B cell (primary cell): ENCODE measurements around the gene SEMA3A.

Experiments used
- EZH2 ChIP-seq: IDR thresholded peaks from 2 replicates; pipeline ENCODE4 v1.6.1; 2012; ENCODE audit warnings: borderline replicate concordance, low read depth, mild to moderate bottlenecking, moderate library complexity, low read length; ENCODE audit not compliant: insufficient read depth, poor library complexity, severe bottlenecking
- TF ChIP-seq, protein P1 (sequence below): fragments of 200-600 bp; IDR thresholded peaks from one replicate; pipeline ENCODE4 v1.8.0; 2022; ENCODE audit warnings: antibody characterized with exemption, mild to moderate bottlenecking

DNA sequence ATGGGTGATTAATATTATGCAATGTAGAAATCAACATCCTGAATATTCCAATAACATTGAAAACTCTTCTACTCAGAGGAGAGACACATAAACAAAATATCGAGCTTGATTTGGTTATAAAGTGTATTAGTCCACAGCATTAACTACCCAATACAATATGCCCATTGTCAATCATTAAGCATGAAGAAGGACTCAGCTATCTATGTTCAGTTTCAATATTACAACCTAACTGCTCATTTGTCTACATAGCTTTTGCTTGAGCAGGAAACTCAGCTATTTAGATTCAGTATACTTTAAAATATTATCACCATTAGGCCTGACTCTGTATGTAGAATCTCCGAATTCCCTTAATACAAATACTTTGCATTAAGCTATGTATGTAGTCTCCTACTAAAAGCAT, 262.6 kb downstream of the SEMA3A start:
- TF ChIP-seq EZH2: no peak
- TF ChIP-seq, protein P1, sequence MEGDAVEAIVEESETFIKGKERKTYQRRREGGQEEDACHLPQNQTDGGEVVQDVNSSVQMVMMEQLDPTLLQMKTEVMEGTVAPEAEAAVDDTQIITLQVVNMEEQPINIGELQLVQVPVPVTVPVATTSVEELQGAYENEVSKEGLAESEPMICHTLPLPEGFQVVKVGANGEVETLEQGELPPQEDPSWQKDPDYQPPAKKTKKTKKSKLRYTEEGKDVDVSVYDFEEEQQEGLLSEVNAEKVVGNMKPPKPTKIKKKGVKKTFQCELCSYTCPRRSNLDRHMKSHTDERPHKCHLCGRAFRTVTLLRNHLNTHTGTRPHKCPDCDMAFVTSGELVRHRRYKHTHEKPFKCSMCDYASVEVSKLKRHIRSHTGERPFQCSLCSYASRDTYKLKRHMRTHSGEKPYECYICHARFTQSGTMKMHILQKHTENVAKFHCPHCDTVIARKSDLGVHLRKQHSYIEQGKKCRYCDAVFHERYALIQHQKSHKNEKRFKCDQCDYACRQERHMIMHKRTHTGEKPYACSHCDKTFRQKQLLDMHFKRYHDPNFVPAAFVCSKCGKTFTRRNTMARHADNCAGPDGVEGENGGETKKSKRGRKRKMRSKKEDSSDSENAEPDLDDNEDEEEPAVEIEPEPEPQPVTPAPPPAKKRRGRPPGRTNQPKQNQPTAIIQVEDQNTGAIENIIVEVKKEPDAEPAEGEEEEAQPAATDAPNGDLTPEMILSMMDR: no peak
